GM21423 (cell line): ENCODE data around the gene MINAR2.

Experiments used
- ATAC-seq: cut with Tn5 transposase; IDR thresholded peaks from one replicate; pipeline ENCODE4 v1.9.1; 2021; ENCODE audit warnings: mild to moderate bottlenecking, moderate library complexity; ENCODE audit not compliant: unreplicated experiment

The MINAR2 gene

DNA sequence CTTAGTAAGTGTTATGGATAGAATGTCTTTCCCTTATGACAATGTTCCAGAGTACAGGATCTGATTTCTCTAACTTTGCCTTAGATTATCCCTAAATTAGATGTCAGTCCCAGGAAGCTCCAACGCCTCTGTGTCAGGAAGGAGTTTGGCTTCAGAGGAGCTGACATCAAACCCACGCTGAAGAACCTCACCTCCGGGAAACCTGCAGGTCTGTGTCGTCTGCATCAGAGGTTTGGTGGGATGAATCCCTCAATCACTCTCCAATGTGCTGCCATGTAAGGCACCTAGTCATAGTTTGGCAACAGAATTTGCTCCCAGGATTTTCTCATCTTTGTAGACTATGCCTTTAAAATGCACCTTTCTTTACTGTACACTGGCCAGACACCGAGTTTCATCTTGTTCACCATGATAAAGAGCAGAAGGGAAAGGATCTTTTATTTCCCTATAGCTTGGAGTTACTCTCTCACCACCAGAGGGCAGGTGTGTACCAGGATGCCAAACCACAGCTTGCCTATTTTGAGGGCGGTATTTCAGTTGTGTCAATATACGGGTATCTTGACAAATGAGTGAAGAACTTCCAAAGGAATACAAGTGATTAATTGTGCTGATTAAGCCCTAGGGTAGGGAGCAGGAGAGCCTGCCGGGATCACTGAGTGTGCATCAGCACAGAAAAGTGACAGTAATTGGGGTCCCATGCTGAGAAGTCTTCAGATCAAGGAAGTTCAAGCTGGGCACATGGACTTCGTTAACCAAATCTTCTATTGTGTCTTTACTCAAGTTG is 23.4 kb downstream of the MINAR2 start:
- peak; percentile 44 for ATAC-seq

DNA sequence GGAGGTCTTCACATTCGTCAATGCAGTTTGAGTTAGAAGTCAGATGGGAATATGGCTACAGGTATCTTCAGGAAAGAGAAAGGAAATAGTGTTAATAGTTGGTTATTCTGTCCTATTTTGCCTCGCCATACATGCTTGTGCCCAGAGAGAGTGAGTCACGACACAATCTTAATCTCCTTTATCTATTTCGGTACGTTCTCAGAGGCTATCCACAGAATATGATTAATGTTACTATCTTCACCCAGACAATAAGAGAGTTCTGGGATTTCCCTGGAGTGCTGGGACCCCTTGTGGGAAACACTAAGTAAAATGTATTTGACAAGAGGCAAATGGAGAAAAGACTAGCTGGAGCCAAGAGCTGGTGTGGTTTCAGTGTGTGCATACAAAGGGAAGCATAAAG is 25.5 kb downstream of the MINAR2 start:
- no peak for ATAC-seq

DNA sequence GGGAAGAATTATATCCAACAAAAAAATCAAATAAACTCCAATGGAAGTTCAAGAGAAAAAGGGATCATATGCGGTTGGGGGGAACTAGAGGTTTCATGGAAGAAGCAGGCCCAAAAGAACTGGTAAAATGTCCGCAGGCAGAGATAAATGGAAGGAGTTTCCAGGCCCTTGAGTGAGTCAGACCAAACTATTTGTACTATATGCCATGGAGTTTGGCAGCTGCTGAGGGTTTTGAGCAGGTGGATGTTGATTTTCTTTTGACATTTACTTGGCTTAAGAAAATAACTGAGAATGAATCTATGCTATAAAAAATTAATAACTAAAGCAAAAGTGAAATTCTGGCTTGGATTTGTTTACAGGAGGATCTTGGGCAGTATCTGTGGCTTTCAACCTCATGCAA is 33.7 kb downstream of the MINAR2 start:
- no peak for ATAC-seq

DNA sequence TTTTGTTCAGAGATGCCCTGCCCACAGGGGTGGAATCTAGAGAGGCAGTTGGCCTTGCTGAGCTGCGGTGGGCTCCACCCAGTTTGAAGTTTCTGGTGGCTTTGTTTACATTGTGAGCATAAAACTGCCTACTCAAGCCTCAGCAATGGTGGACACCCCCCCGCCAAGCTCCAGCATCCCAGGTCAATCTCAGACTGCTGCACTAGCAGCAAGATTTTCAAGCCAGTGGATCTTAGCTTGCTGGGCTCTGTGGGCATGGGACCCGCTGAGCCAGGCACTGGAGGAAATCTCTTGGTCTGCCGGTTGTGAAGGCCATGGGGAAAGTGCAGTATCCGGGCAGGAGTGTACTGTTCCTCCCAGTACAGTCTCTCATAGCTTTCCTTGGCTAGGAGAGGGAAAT is 55.5 kb downstream of the MINAR2 start:
- ATAC-seq, result no peak

DNA sequence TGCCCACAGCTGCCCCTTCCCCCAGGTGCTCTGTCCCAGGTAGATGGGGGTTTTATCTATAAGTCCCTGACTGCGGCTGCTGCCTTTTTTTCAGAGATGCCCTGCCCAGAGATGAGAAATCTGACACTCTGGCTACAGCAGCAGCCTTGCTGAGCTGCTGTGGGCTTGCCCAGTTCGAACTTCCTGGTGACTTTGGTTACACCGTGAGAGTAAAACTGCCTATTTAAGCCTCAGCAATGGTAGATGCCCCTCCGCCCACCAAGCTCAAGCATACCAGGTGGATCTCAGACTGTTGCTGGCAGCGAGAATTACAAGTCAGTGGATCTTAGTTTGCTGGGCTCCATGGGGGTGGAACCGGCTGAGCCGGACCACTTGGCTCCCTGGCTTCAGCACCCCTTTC is 56.8 kb downstream of the MINAR2 start:
- ATAC-seq, result no peak

DNA sequence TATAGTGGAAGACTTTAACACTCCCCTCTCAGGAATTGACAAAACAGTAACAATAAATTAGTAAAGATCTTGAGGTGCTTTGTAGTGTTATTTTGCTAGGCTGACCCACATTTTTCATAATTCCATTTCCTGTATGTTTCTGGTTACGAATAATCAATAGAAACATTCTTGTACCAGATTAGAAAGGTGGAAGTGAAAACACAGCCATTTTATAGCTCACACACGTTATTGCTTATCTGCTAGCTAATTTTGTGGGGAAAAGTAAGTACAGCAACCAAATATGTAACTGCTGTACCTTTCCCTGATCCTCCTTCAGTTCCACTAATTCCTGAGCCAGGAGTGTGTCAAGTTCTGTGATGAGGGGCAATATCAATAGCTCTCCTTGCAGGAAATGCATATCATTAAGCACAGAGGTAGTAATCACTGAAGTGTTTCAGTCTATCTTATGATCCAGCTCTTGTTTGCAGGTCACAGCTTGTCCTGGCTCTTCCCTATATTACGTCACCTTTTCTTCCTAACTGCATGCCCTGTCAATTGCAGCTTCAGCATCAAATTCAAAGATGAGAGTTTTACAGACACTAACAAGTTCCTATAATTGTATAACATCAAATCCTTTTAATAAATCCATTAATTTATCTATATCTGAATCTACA is 59.4 kb downstream of the MINAR2 start:
- ATAC-seq, result no peak
